ENCODE measurements around the gene DOCK2.

The DOCK2 gene

GRCh38 chr5:170053896-170054295 lies 416.8 kb downstream of the DOCK2 start:
- no peak overlapping the region for H3K4me3 ChIP-seq (ENCODE audit: low read depth, low read length)
- TF ChIP-seq CTCF (IDR thresholded peaks at IDR 0.05; ENCODE audit: low read depth, low read length): no peak

- TF ChIP-seq CTCF (IDR thresholded peaks at IDR 0.05; ENCODE audit: low read depth, low read length): no peak
- no peak overlapping the region for H3K4me3 ChIP-seq (ENCODE audit: low read depth, low read length)
These were observed 418.5 kb downstream of the DOCK2 start for GRCh38 chr5:170055606-170056005.

GRCh38 chr5:170056561-170057267 lies 419.6 kb downstream of the DOCK2 start:
- no peak for TF ChIP-seq CTCF (IDR thresholded peaks at IDR 0.05; ENCODE audit: low read depth, low read length)
- no peak overlapping the region for H3K4me3 ChIP-seq (ENCODE audit: low read depth, low read length)

GRCh38 chr5:170057311-170057710 lies 420.2 kb downstream of the DOCK2 start:
- no peak for TF ChIP-seq CTCF (IDR thresholded peaks at IDR 0.05; ENCODE audit: low read depth, low read length)
- no peak overlapping the region for H3K4me3 ChIP-seq (ENCODE audit: low read depth, low read length)

GRCh38 chr5:170059221-170059620 lies 422.1 kb downstream of the DOCK2 start:
- TF ChIP-seq CTCF (IDR thresholded peaks at IDR 0.05; ENCODE audit: low read depth, low read length): no peak
- H3K4me3 ChIP-seq (ENCODE audit: low read depth, low read length): no peak overlapping the region

GRCh38 chr5:170067152-170067551 lies 430.1 kb downstream of the DOCK2 start:
- no peak overlapping the region for H3K4me3 ChIP-seq (ENCODE audit: low read depth, low read length)
- no peak for TF ChIP-seq CTCF (IDR thresholded peaks at IDR 0.05; ENCODE audit: low read depth, low read length)

GRCh38 chr5:170067574-170068170 lies 430.6 kb downstream of the DOCK2 start:
- no peak overlapping the region for H3K4me3 ChIP-seq (ENCODE audit: low read depth, low read length)
- no peak for TF ChIP-seq CTCF (IDR thresholded peaks at IDR 0.05; ENCODE audit: low read depth, low read length)
